ENCODE measurements around the gene CDKN2D.
"Not testable (repeated sequence)": the region's sequence is repeated elsewhere in the genome, so short reads cannot be mapped to it uniquely, and the experiment has no call there.

Gene CDKN2D

DNA sequence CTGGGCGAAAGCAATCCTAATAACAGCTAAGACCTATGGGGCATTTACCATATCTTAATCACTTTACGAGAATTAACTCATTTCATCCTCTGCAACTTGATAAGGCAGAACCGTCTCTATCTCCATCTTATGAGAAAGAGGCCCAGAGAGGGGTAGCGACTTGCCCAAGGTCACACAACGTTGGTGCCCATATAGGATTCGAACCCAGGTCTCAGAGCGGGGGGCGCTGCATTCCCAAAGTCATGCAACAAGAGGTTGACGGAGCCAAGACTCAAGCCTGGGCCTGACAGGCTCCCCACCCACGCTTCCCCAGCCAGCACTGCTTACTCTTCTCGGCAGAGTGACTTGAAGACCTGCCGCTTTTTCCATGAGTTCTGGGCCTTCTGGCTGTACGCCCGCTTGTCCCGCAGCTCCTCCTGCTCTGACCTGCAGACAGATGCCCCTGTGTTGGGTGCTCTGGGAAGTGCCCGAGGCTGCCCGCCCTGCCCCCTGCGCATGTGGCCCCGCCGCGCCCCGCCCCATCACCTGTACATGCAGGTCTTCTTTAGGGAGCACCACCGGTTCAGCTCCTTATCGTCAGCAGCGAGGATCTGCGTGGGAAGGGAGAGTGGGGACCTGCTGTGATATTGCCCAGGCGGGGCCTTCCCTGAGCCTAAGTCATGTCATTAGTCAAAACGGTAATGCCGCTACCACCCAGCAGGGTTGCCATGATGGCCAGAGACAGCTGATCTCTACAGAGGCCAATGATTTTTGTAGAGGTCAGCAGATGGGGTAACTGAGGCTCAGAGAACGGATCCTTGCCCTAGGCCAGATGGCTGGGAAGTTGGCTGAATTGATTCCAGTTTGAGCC, 13.8 kb downstream of the CDKN2D start:
- no peak overlapping the region for H3K27ac ChIP-seq
- TF ChIP-seq, protein P1, sequence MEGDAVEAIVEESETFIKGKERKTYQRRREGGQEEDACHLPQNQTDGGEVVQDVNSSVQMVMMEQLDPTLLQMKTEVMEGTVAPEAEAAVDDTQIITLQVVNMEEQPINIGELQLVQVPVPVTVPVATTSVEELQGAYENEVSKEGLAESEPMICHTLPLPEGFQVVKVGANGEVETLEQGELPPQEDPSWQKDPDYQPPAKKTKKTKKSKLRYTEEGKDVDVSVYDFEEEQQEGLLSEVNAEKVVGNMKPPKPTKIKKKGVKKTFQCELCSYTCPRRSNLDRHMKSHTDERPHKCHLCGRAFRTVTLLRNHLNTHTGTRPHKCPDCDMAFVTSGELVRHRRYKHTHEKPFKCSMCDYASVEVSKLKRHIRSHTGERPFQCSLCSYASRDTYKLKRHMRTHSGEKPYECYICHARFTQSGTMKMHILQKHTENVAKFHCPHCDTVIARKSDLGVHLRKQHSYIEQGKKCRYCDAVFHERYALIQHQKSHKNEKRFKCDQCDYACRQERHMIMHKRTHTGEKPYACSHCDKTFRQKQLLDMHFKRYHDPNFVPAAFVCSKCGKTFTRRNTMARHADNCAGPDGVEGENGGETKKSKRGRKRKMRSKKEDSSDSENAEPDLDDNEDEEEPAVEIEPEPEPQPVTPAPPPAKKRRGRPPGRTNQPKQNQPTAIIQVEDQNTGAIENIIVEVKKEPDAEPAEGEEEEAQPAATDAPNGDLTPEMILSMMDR (conservative IDR thresholded peaks at IDR 0.05): no peak
- TF ChIP-seq ZFX (IDR thresholded peaks at IDR 0.05): no peak

DNA sequence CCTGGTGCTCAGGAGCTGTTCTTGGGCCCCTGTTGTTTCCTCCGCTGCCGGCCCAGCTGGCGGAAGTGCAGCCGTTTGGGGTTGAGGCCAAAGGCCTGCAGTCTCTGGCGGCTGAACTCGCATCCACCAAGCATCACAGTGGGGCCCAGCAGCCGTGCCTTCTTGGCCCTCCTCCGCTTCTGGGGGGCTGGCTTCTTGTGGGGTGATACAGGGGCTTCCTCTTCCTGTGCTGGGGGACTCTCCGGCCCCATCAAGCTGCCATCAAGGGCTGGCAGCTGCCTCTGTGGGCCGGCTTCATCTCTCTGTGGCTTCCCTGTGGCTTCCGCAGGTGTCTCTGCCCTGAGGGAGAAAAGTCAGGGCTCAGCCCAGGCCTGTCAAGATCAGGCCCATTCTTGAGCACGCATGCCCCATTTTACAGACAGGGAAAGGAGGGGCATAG, 14.8 kb downstream of the CDKN2D start:
- H3K27ac ChIP-seq: no peak overlapping the region
- TF ChIP-seq ZFX (IDR thresholded peaks at IDR 0.05): no peak
- TF ChIP-seq, protein P1 (conservative IDR thresholded peaks at IDR 0.05): no peak

DNA sequence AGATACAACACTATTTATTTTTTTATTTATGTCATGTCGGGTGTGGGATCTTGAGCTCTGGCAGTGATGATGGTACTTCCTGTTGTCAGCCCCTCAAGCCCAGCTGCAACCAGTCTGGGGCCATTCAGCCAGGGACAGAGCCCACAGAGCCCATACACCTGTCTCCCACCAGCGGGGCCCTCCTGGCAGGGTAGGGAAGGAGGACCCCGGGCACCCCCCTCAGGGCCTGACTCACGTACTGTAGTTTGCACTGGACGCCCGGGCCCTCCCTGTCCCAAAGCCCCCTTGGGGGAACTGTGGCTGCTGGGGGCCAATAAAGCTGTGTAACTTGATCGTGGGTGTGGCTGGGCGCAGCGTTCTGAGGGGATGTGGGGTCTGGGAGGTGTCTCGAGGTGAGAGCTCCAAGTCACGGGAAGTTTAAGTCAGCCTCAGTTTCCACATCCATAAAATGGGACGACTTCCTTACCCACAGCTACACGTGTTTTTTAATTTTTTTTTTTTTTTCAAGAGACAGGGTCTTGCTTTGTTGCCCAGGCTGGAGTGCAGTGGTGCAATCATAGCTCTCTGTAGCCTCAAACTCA, 15.6 kb downstream of the CDKN2D start:
- TF ChIP-seq, protein P1 (conservative IDR thresholded peaks at IDR 0.05): no peak
- no peak for TF ChIP-seq ZFX (IDR thresholded peaks at IDR 0.05)
- H3K27ac ChIP-seq: no peak overlapping the region

DNA sequence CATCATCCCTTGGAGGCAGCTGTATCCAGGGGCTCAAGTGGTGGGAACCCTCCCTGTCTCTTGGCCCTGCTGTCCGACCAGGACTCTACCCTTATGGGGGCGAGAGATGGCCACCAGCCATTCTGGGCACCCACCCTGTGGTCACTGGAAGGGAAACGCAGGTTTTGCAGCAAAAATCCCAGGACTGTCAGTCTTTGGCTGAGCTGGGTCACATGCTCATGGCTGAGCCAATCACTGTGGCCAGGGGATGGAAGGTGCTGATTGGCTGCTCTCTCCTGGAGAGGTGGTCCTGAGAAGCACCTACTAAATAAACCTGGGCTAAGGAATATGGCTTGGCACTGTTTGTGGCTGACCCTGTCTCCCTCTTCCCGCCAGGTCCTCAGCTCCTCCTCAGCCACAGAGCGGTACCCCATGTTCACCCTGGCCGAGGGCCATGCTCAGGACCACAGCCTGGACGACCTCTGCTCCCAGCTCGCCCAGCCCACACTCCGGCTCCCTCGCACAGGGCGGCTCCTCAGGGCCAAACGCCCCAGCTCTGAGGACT, 16.2 kb downstream of the CDKN2D start:
- H3K27ac ChIP-seq: no peak overlapping the region
- TF ChIP-seq, protein P1 (conservative IDR thresholded peaks at IDR 0.05): no peak
- TF ChIP-seq ZFX (IDR thresholded peaks at IDR 0.05): no peak

DNA sequence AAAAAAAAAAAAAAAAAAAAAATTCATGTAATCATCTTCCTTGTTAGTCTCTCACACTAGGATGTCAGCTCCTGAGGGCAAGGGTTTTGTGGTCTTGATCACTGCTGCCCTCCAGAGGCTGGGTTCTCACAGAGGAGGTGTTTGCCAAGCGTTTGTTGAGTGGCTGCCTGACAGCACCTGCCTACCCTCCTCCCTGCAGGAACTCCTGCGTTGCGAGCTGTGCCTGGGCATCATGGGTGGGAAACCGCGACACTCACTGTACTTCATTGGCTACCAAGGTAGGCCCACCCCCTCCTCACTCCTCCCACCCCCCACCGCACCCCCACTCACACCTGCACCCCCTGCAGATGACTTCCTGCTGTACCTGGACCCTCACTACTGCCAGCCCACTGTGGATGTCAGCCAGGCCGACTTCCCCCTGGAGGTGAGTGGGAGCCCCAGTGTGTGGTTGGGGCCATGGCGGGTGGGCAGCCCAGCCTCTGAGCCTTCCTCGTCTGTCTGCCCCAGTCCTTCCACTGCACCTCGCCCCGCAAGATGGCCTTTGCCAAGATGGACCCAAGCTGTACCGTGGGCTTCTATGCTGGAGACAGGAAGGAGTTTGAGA, 17.0 kb downstream of the CDKN2D start:
- no peak overlapping the region for H3K27ac ChIP-seq
- TF ChIP-seq ZFX (IDR thresholded peaks at IDR 0.05): no peak
- TF ChIP-seq, protein P1 (conservative IDR thresholded peaks at IDR 0.05): no peak; the same call in 1 of the 2 replicates

DNA sequence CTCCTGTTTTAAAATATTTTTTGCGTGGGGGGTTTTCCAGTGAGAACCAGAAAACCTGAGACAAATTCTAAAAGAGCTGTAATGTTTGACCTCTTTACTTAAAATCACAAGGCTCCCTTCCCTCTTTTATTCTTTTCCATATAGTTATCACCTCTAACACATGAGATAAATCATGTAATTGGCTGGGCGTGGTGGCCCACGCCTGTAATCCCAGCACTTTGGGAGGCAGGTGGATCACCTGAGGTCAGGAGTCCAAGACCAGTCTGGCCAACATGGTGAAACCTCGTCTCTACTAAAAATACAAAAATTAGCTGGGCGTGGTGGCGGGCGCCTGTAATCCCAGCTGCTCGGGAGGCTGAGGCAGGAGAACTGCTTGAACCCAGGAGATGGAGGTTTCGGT, 17.8 kb downstream of the CDKN2D start:
- H3K27ac ChIP-seq: not testable (repeated sequence)

DNA sequence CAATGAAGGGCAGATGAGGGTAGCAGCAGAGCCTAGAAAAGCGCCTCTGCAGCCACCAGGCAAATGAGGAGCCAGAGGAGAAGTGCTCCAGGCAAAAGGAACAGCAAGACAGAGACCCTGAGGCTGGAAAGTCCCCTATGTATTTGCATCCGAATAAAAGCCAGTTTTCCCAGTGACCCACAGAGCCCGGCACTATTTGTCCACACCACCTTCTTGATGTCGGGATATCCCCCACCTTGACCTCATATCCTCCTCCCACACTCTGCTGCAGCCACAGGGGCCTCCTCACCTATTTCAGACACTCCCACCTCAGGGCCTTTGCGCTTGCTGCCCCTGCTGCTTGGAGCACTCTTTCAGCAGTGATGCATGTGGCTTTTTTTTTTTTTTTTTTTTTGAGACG, 18.4 kb downstream of the CDKN2D start:
- no peak overlapping the region for H3K27ac ChIP-seq
- TF ChIP-seq ZFX (IDR thresholded peaks at IDR 0.05): no peak
- TF ChIP-seq, protein P1 (conservative IDR thresholded peaks at IDR 0.05): no peak
